K562 (cell line): ENCODE measurements around the gene OCIAD2. TPM values are rescaled to one million over a fixed set of nuclear protein-coding genes. Genes with fewer than 3 reads are reported as not detected.

ENCODE experiments used
- ATAC-seq: fragments of 200-7000 bp; cut with Tn5 transposase; 3 replicates; pipeline ENCODE4 v1.9.1; 2020; ENCODE audit warnings: moderate library complexity
- BruUV-seq: library from RNA; stranded (reverse); fragments of 400-500 nt; replicated peaks from 2 replicates; lab custom pipeline; 2021; lab: Mats Ljungman, UMichigan
- CTCF ChIA-PET: fragments of 300-600 bp; formaldehyde crosslinking; extraction: SDS; loops from one replicate; lab custom pipeline; 2021; ENCODE audit warnings: low intra/inter-chr PET ratio; lab: Yijun Ruan, JAX
- POLR2A ChIA-PET: fragments of 300-600, 350-650 bp; sonication (Branson Sonifier 250); formaldehyde crosslinking; extraction: SDS; loops from one replicate; lab custom pipeline; 2021; ENCODE audit warnings: antibody characterized with exemption, inconsistent platforms; lab: Yijun Ruan, JAX
- DNase-seq, 4 experiments: peaks; one replicate each; pipeline versions ENCODE4 v3.0.0 to v3.0.0-alpha.2; 2011 to 2018; ENCODE audit warnings: low spot score in 3 of 4, mixed read lengths in 3 of 4; ENCODE audit errors: extremely low read depth in 1 of 4
- FAIRE-seq: peaks from 2 replicates; lab custom pipeline; 2011; peaks lifted over from hg19 to GRCh38; lab: Jason Lieb, UNC
- H2AFZ ChIP-seq: 2 replicates; pipeline ENCODE4 v1.6.0; 2011; ENCODE audit warnings: low read depth, low read length, control low read depth, inconsistent platforms
- H3K27ac ChIP-seq: fragments of 200-600 bp; 3 replicates; pipeline ENCODE4 v1.8.0; 2011; ENCODE audit warnings: low read depth, mild to moderate bottlenecking, control low read depth, inconsistent platforms, low read length, moderate library complexity, mixed read lengths; ENCODE audit errors: extremely low read depth
- H3K27me3 ChIP-seq, 2 experiments: fragments of 300-600 bp in 1 of 2; 2 replicates in 1 of 2; 3 replicates in 1 of 2; pipeline versions ENCODE4 v1.6.0 to v1.8.0; 2011; ENCODE audit warnings: inconsistent platforms in 2 of 2, low read length in 2 of 2, mild to moderate bottlenecking in 1 of 2, mixed read lengths in 1 of 2, moderate library complexity in 1 of 2; ENCODE audit not compliant: control insufficient read depth in 2 of 2, insufficient read depth in 2 of 2
- H3K36me3 ChIP-seq: fragments of 300-600 bp; 3 replicates; pipeline ENCODE4 v1.8.0; 2011; ENCODE audit warnings: mild to moderate bottlenecking, low read length, inconsistent platforms; ENCODE audit not compliant: control insufficient read depth, insufficient read depth
- H3K4me1 ChIP-seq, 2 experiments: fragments of 200-600 bp in 1 of 2; replicated peaks in 1 of 2; 2 replicates in 1 of 2; 3 replicates in 1 of 2; pipeline versions ENCODE4 v1.5.1 to v1.8.0; 2011; ENCODE audit warnings: inconsistent platforms in 2 of 2, low read length in 2 of 2, mild to moderate bottlenecking in 1 of 2, mixed read lengths in 1 of 2, moderate library complexity in 1 of 2; ENCODE audit not compliant: control insufficient read depth in 2 of 2, insufficient read depth in 2 of 2
- H3K4me2 ChIP-seq: 2 replicates; pipeline ENCODE4 v1.6.1; 2011; ENCODE audit warnings: low read length, control low read depth, inconsistent platforms, mixed read lengths; ENCODE audit not compliant: insufficient read depth
- H3K4me3 ChIP-seq: fragments of 200-600 bp; sonication (generic), shearing (Covaris generic); 2 replicates; pipeline ENCODE4 v1.5.1; 2016; ENCODE audit warnings: control low read depth, inconsistent platforms
- H3K79me2 ChIP-seq: fragments of 200-600 bp; 3 replicates; pipeline ENCODE4 v1.8.0; 2011; ENCODE audit warnings: low read length, inconsistent platforms; ENCODE audit not compliant: control insufficient read depth, insufficient read depth
- H3K9ac ChIP-seq, 2 experiments: 2 replicates each; pipeline versions ENCODE4 v1.6.0 to v1.6.1; 2011; ENCODE audit warnings: low read depth in 2 of 2, low read length in 2 of 2, control low read depth in 1 of 2, inconsistent platforms in 1 of 2, mild to moderate bottlenecking in 1 of 2, mixed read lengths in 1 of 2; ENCODE audit not compliant: insufficient read depth in 1 of 2
- H3K9me1 ChIP-seq: one replicate; pipeline ENCODE4 v1.6.0; 2011; ENCODE audit warnings: inconsistent platforms, mild to moderate bottlenecking, low read length, moderate library complexity; ENCODE audit not compliant: control insufficient read depth, insufficient read depth
- H3K9me3 ChIP-seq: replicated peaks from 2 replicates; pipeline ENCODE4 v1.5.1; 2011; ENCODE audit warnings: low read depth, low read length, inconsistent platforms; ENCODE audit not compliant: control insufficient read depth, insufficient read depth
- H4K20me1 ChIP-seq: replicated peaks from 2 replicates; pipeline ENCODE4 v1.6.1; 2011; ENCODE audit warnings: low read length, inconsistent platforms, mixed read lengths; ENCODE audit not compliant: control insufficient read depth, insufficient read depth
- ARNT ChIP-seq, 2 experiments: fragments of 450-650 bp; IDR thresholded peaks; 2 replicates each; pipeline ENCODE4 v1.6.1; 2016; ENCODE audit warnings: mild to moderate bottlenecking in 1 of 2
- CBFB ChIP-seq: sonication (generic); formaldehyde crosslinking; IDR thresholded peaks from 2 replicates; pipeline ENCODE4 v1.4.0; 2020; ENCODE audit warnings: mild to moderate bottlenecking, missing genetic modification reagents
- FOXJ2 ChIP-seq: fragments of 200-800 bp; sonication (Bioruptor generic); IDR thresholded peaks from 2 replicates; pipeline ENCODE4 v1.6.1; 2016; ENCODE audit warnings: missing genetic modification characterization, missing compliant biosample characterization
- FOXP4 ChIP-seq: sonication (generic); formaldehyde crosslinking; IDR thresholded peaks from 2 replicates; pipeline ENCODE4 v1.8.0; 2022; ENCODE audit warnings: mild to moderate bottlenecking, missing genetic modification reagents, borderline replicate concordance
- MAX ChIP-seq: sonication (generic); formaldehyde crosslinking; IDR thresholded peaks from 2 replicates; pipeline ENCODE4 v1.9.0; 2022; ENCODE audit warnings: mild to moderate bottlenecking, missing genetic modification reagents
- NFIC ChIP-seq: fragments of 450-650 bp; IDR thresholded peaks from 2 replicates; pipeline ENCODE4 v1.6.1; 2017; ENCODE audit warnings: mild to moderate bottlenecking, inconsistent platforms
- POLR2A ChIP-seq: fragments of 450-650 bp; conservative IDR thresholded peaks from 2 replicates; pipeline ENCODE4 v1.6.1; 2016
- ZBED1 ChIP-seq: IDR thresholded peaks from 2 replicates; pipeline ENCODE4 v1.6.1; 2014
- WGBS: fragments of 100-300 bp; shearing (Covaris generic); methylation state at CpG from one replicate; pipeline ENCODE4 v1.1.6; 2016; ENCODE audit warnings: low coverage, mixed read lengths; ENCODE audit not compliant: insufficient coverage; ENCODE audit errors: missing lambda C conversion rate; 5-methylcytosine and 5-hydroxymethylcytosine counted together
- in situ Hi-C: fragments of 300-500 bp; cut with MboI; formaldehyde crosslinking; loops from 4 replicates; pipeline ENCODE4 v1.15.0; 2018; ENCODE audit warnings: inconsistent platforms, mixed read lengths
- intact Hi-C: fragments of 100-400 bp; cut with micrococcal nuclease; formaldehyde crosslinking; loops from 2 replicates; pipeline ENCODE4 v1.14.2; 2022
- polyA plus RNA-seq, 8 experiments: library from polyadenylated mRNA; depleted of rRNA in 4 of 8; stranded (reverse) in 5 of 8; unstranded in 3 of 8; fragments of >200 nt; fragmentation: Nextera tagmentation in 2 of 8; fragmentation: Illumina TruSeq in 1 of 8; extraction: Ambion mirVana in 2 of 8; extraction: Trizol in 1 of 8; gene quantifications; 2 replicates each; pipeline versions ENCODE4 v1.2.1 to v1.2.3, GENCODE V29; 2011 to 2014; ENCODE audit warnings: inconsistent platforms in 1 of 8, missing spikeins in 1 of 8
- total RNA-seq, 7 experiments: library from RNA; depleted of rRNA in 6 of 7; stranded (reverse); fragments of >200 nt in 6 of 7; fragmentation: Illumina TruSeq in 2 of 7; extraction: Trizol in 2 of 7; gene quantifications; 2 replicates each; pipeline versions ENCODE4 v1.2.1 to v1.2.3, GENCODE V29; 2011 to 2021; ENCODE audit warnings: low replicate concordance in 1 of 7
- TF ChIP-seq, protein P1 (sequence below): sonication (generic); formaldehyde crosslinking; IDR thresholded peaks from 2 replicates; pipeline ENCODE4 v1.8.1; 2023; ENCODE audit warnings: mild to moderate bottlenecking, missing genetic modification reagents

Gene OCIAD2
- total and polyA plus RNA-seq, 9 of the 15 experiments (the other 6 are each of a cell fraction or from before 2014, with no cell fraction given), result 0.11 to 0.98 TPM; not detected in 7

DNA sequence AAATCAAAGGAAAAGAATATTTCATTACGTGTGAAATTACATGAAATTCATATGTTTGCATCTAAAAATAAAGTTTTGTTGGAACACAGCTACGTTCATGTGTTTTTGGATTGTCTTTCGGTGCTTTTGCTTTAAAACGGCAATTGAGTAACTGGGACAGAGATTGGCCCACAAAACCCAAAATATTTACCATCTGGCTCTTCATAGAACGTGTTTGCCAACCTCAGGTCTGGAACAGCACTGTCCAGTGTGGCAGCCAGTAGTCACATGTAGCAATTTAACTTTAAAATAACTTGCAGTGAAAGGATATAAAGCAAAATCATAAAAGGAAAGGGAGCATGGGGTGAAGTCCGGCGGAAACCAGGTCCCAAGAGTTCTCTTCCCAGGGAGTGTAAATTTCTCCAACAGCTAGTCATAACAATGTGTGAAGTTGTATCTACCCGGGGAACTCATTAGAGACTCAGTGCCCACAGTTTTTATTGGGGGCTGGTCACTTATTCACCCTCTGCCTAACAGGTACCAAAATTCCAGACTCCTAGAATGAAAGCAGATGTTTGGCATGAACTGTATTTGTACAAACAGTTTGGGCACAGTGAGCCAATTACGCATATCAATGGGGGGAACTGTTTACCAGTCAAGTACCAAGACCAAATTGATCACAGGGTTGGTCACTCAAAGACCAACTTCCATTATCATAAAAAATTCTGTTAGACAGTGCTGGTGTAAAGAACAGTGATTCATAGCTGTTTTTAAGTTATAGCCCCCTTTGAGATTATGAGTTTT is 65.3 kb downstream of the OCIAD2 start:
- TF ChIP-seq ZBED1 (no peak), POLR2A (0 out of 2 replicates have a peak, but pooled peaks have one; percentile 15), ARNT (IDR thresholded peaks at IDR 0.05) (no peak), CBFB (no peak), MAX (CRISPR knock-in tag) (no peak), NFIC (no peak), FOXJ2 (tag) (no peak), FOXP4 (CRISPR knock-in tag) (no peak)
- TF ChIP-seq, protein P1, sequence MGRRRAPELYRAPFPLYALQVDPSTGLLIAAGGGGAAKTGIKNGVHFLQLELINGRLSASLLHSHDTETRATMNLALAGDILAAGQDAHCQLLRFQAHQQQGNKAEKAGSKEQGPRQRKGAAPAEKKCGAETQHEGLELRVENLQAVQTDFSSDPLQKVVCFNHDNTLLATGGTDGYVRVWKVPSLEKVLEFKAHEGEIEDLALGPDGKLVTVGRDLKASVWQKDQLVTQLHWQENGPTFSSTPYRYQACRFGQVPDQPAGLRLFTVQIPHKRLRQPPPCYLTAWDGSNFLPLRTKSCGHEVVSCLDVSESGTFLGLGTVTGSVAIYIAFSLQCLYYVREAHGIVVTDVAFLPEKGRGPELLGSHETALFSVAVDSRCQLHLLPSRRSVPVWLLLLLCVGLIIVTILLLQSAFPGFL (CRISPR knock-in tag), result no peak
- no peak for FAIRE-seq
- no TSS peak for BruUV-seq
- no peaks in the 10 kb centered on the region for H3K27me3 ChIP-seq
- no peaks in the 10 kb centered on the region for H3K9me1 ChIP-seq
- no peak overlapping the region for H3K4me3 ChIP-seq
- no peaks in the 10 kb centered on the region for H4K20me1 ChIP-seq
- no peak overlapping the region for H3K4me2 ChIP-seq
- H3K9me3 ChIP-seq, result no peaks in the 10 kb centered on the region
- in situ Hi-C loops, result no loop called here
- peaks cover 92% of the 10 kb centered on the region for H3K36me3 ChIP-seq
- no peak overlapping the region for H3K27ac ChIP-seq
- no peaks in the 10 kb centered on the region for H3K4me1 ChIP-seq
- intact Hi-C loops, result no loop called here
- ATAC-seq, result no peak
- ChIA-PET POLR2A (no interaction called here), CTCF (no interaction called here)
- no peak overlapping the region for H3K9ac ChIP-seq
- DNase-seq, result no peak
- WGBS, result 92% methylated on average over 9 of the region's 9 CpGs
- H3K79me2 ChIP-seq, result peaks cover 44% of the 10 kb centered on the region
- no peak overlapping the region for H2AFZ ChIP-seq
